Heart right ventricle (tissue), 16 donors: Measurements from ENCODE around the gene PARP6. TPM values are rescaled to one million over a fixed set of nuclear protein-coding genes. Genes with fewer than 3 reads are reported as not detected.
A peak's percentile ranks its signal among the peaks of the same experiment; 100 is the strongest.

Experiments used
- ATAC-seq, 8 donors: fragments of 200-7000 bp; cut with Tn5 transposase; one replicate each; pipeline ENCODE4 v1.9.1; 2020; ENCODE audit warnings: mild to moderate bottlenecking in 8 of 8, moderate library complexity in 8 of 8, moderate number of reproducible peaks in 1 of 8
- DNase-seq, 2 donors: peaks; one replicate each; pipeline ENCODE4 v3.0.0-alpha.2; 2020
- H3K27ac ChIP-seq, 10 donors: fragments of 200-600 bp; sonication (generic) in 2 of 10; one replicate each; pipeline versions ENCODE4 v1.5.0 to v1.8.0; 2020 to 2022; ENCODE audit warnings: mild to moderate bottlenecking in 3 of 10
- H3K27me3 ChIP-seq, 7 donors: fragments of 200-600 bp; one replicate each; pipeline ENCODE4 v1.8.0; 2021 to 2022; ENCODE audit warnings: mild to moderate bottlenecking in 2 of 7
- H3K36me3 ChIP-seq, 9 donors: fragments of 200-600 bp; sonication (generic) in 1 of 9; one replicate each; pipeline versions ENCODE4 v1.5.0 to v1.8.0; 2020 to 2022; ENCODE audit warnings: mild to moderate bottlenecking in 2 of 9
- H3K4me1 ChIP-seq, 9 donors: fragments of 200-600 bp; sonication (generic) in 1 of 9; one replicate each; pipeline versions ENCODE4 v1.5.0 to v1.8.0; 2020 to 2022; ENCODE audit warnings: mild to moderate bottlenecking in 4 of 9
- H3K4me3 ChIP-seq, 10 donors: fragments of 200-600 bp; sonication (generic) in 2 of 10; one replicate each; pipeline versions ENCODE4 v1.5.0 to v1.8.0; 2020 to 2022; ENCODE audit warnings: mild to moderate bottlenecking in 7 of 10, moderate library complexity in 2 of 10
- H3K9me3 ChIP-seq, 11 donors: fragments of 200-600 bp in 10 of 11; sonication (generic) in 2 of 11; one replicate each; pipeline versions ENCODE4 v1.5.0 to v1.8.0; 2013 to 2022; ENCODE audit warnings: mild to moderate bottlenecking in 2 of 11, control low read depth in 1 of 11, moderate library complexity in 1 of 11
- WGBS, 2 donors: extraction: QIAGEN DNeasy Blood & Tissue Kit; methylation state at CpG; one replicate each; pipeline ENCODE4 v1.1.7; 2013; ENCODE audit warnings: inconsistent platforms in 1 of 2; 5-methylcytosine and 5-hydroxymethylcytosine counted together
- intact Hi-C, 10 donors: fragments of 100-400 bp; cut with DNase I; formaldehyde crosslinking; loops; one replicate each; pipeline versions ENCODE4 v1.11.1 to v1.14.2; 2022
- polyA plus RNA-seq, 2 donors: library from polyadenylated mRNA; stranded (reverse); fragments of 200-250 nt; gene quantifications; one replicate each; pipeline ENCODE4 v1.2.3, GENCODE V29; 2013
- total RNA-seq, 10 donors: library from RNA; stranded (reverse); fragmentation: NEBNext Ultra II Directional in 3 of 10; extraction: Animal tissue kit (Norgen Biotek cat#: 25700) in 3 of 10; gene quantifications; one replicate each; pipeline versions ENCODE4 v1.2.1 to v1.2.4, GENCODE V29; 2021 to 2023
- TF ChIP-seq, protein P1 (sequence below), 9 donors: fragments of 200-600 bp; sonication (generic) in 2 of 9; IDR thresholded peaks; one replicate each; pipeline versions ENCODE4 v1.5.0 to v1.8.0; 2021 to 2022; ENCODE audit warnings: antibody characterized with exemption in 9 of 9, mild to moderate bottlenecking in 5 of 9, moderate library complexity in 1 of 9
- donor health status: Arrhythmogenic right ventricular cardiomyopathy.
- donor health status: ischemic (EF 13 %, LVEDD 7.1; RV severe dilation, severe dysfunction).
- donor health status: healthy with polysubstance abuse.
- donor health status: DM: no; HTN: yes; CAD: no.
- donor health status: DM: no; HTN: no; CAD: no.
- donor health status: ischemic (EF 25% LVEDD 6.9; RV normal size, moderate dysfunction).
- donor health status: ischemic (EF 25% LVEDD 5.7; RV mildly dilated, moderate dysfunction).
- donor health status: healthy.
- donor health status: DM: yes; HTN: yes; CAD: no.
- donor health status: Ischemic cardiomyopathy.
- donor health status: ischemic (EF 35%, LVEDD 5.7; RV mildly dilated, moderate dysfunction).
- donor health status: nonischemic (EF 11% LVEDD 7.7; RV severe dilation, severe dysfunction).
- donor health status: DM: yes; HTN: yes; CAD: no.
- donor health status: PGD.
- donor health status: ischemic (EF 29% LVEDD 5.4; RV normal size, mild dysfunction).
- donor health status: nonischemic (EF 23%, LVEDD 6.1; RV moderate dilation, normal function).

The PARP6 gene
- total and polyA plus RNA-seq, 12 donors, result 28.2 to 113 (median 37.6) TPM

DNA sequence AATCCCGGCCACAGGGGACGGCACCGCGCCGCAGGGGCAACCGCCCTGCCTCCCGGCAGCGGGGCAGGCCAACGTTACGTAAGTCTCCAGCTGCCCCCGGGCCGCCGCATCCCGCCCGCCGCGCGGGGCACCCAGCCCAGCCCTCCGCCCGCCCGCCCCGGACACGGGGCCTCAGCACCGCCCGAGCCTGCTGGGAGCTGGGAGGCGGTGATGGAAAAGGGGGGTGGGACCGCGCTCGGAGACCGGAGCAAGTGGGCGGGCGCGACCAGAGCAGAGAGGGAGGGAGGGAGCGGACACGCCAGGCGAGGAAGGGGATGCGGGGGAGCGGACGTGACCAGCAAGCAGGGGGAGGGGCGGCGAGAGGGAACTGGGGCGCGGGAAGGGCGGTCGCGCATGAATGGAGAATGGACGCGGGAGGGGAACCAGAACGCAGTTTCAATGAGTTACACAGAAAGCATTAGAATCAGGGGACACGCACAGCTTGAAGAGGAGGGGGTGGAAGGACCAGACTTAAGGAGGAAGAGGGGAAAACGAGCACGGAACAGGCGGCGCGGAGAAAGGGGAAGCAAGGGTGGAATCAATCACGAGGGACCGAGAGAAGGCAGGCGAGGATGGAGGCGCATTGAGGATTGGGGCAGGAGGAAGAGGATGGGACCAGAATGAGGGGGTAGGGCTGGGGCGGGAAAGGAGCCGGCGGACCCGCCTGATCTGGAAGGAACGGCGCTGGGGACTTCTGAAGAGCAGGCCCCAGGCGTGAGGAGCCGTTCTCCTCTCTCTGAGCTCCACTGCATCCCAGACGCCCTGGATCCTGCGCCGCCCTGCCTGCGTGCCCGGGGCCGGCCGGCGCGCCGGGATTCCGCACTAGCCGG, 41.9 kb downstream of the PARP6 start:
- Histone ChIP-seq H3K4me3 (peak overlapping the region; percentile 48 to 99 (median 86)), H3K4me1 (peaks cover 20 to 61% (median 54%) of the 10 kb centered on the region in 9 donors), H3K9me3 (no peaks in the 10 kb centered on the region), H3K27me3 (no peaks in the 10 kb centered on the region), H3K27ac (peak overlapping the region; percentile 92 to 100 (median 98)), H3K36me3 (peaks cover 0 to 7% (median 0%) of the 10 kb centered on the region in 9 donors)
- intact Hi-C loops, result loop anchor here in 6 of 10 donors (1.0 to 5.0 kb wide), 7 partner anchors 27 to 42 kb away; partner anchors contain the start of genes PARP6 (in 4 of the 6) and GRAMD2A (in 2 of the 6)
- TF ChIP-seq, protein P1, sequence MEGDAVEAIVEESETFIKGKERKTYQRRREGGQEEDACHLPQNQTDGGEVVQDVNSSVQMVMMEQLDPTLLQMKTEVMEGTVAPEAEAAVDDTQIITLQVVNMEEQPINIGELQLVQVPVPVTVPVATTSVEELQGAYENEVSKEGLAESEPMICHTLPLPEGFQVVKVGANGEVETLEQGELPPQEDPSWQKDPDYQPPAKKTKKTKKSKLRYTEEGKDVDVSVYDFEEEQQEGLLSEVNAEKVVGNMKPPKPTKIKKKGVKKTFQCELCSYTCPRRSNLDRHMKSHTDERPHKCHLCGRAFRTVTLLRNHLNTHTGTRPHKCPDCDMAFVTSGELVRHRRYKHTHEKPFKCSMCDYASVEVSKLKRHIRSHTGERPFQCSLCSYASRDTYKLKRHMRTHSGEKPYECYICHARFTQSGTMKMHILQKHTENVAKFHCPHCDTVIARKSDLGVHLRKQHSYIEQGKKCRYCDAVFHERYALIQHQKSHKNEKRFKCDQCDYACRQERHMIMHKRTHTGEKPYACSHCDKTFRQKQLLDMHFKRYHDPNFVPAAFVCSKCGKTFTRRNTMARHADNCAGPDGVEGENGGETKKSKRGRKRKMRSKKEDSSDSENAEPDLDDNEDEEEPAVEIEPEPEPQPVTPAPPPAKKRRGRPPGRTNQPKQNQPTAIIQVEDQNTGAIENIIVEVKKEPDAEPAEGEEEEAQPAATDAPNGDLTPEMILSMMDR (IDR thresholded peaks at IDR 0.05), result peak in 1 of 9 donors; percentile 26
- peak; percentile 94 to 95 for DNase-seq
- 0 to 1% methylated on average over 79 of the region's 79 CpGs for WGBS, 2 donors
- ATAC-seq, result peak; percentile 83 to 90 (median 85)

DNA sequence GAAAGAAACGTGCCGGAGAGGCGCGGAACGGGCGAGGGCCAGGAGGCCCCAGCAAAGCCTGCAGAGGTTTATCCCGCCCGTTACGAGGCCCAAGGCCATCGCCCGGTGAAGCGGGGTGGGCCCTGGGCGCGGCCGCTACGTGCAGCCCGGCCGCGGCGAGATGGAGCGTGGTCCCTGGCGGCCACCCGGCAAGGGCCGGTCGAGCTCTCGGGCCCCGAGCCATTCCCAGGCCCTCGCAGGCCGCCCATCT, 42.5 kb downstream of the PARP6 start:
- 0% methylated on average over 29 of the region's 29 CpGs for WGBS, 2 donors
- ATAC-seq, result peak in 2 of 8 donors; percentile 0
- intact Hi-C loops, result loop anchor here in 5 of 10 donors (1.0 to 5.0 kb wide), 5 partner anchors 27 to 43 kb away; partner anchors contain the start of genes PARP6 (in 3 of the 5) and GRAMD2A (in 2 of the 5)
- no peaks in the 10 kb centered on the region for H3K9me3 ChIP-seq
- peak overlapping the region; percentile 48 to 99 (median 86) for H3K4me3 ChIP-seq
- H3K4me1 ChIP-seq, result peaks cover 20 to 66% (median 55%) of the 10 kb centered on the region in 9 donors
- DNase-seq, result no peak
- TF ChIP-seq, protein P1 (IDR thresholded peaks at IDR 0.05), result no peak
- peak overlapping the region; percentile 92 to 100 (median 98) for H3K27ac ChIP-seq
- H3K36me3 ChIP-seq, result peaks cover 0 to 13% (median 0%) of the 10 kb centered on the region in 9 donors
- no peaks in the 10 kb centered on the region for H3K27me3 ChIP-seq

DNA sequence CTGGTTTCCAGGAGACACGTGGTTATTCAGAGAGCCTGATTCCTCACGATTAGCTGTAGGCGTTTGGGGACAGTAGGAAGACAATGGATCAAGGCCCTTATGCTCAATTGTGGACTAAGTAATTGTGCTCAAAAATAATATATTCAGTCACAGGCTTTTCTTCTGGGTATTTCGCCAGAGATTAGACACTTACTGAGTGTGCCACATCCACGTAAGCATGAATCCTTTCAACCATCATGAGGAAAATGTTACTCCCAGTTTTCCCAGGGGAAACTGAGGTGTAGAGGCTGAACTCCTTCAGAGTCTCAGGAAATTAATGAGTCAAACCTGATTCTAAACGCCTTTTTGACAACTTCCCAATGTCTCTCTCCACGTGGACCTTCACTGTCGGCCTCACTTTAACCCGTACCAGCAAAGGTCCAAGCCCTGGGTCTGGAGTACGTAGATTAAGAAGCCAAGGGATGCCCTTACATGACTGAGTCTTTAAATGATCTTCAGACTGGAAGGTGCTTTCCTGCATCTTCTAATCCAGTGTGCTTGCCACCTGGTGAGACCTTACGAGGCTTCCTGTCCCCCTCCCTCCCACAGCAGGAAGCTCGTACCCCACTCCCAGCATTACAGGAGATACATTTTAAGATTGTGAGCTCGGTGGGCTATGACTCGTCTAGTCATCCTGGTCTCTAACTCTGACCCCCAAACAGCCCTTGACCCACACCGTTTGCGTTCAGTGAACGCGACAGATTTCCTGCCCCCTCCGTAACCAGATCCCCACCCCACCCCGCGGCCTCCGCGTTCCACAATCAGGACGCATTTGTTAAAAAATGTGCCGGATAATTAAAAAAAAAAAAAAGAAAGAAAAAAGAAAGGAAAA, 43.0 kb downstream of the PARP6 start:
- Histone ChIP-seq H3K36me3 (peaks cover 0 to 19% (median 0%) of the 10 kb centered on the region in 9 donors), H3K27me3 (no peaks in the 10 kb centered on the region), H3K4me1 (peaks cover 20 to 70% (median 55%) of the 10 kb centered on the region in 9 donors), H3K9me3 (no peaks in the 10 kb centered on the region), H3K4me3 (peak overlapping the region; percentile 48 to 99 (median 86)), H3K27ac (peak overlapping the region; percentile 92 to 100 (median 98))
- DNase-seq (no peak), ATAC-seq (no peak)
- intact Hi-C loops, result no loop called here
- 5% methylated on average over 24 to 25 of the region's 25 CpGs for WGBS, 2 donors
- TF ChIP-seq, protein P1 (IDR thresholded peaks at IDR 0.05), result no peak

DNA sequence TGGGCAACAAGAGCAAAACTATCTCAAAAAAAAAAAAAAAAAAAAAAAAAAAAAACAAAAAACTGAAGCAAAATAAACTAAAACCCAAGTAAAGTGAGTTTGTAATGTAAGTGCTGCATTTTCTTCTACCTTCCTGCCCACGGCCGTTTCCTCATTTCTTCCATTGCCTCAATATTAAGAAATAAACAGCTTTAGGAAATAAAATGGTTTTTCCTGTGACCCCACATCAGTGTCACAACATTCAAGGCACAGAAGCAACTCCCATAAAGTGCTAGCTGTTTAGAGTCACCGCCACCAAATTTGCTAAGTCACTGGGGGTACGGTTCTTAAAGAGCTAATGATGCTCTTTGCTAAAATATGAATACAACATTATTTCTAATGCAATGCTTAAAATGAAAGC, 44.6 kb downstream of the PARP6 start:
- no peaks in the 10 kb centered on the region for H3K27me3 ChIP-seq
- no peaks in the 10 kb centered on the region for H3K9me3 ChIP-seq
- 52 to 60% methylated on average over 4 of the region's 4 CpGs for whole genome bisulfite sequencing, 2 donors
- no peak for ATAC-seq
- peaks cover 0 to 34% (median 0%) of the 10 kb centered on the region in 9 donors for H3K36me3 ChIP-seq
- intact Hi-C loops, result loop anchor here in 1 of 10 donors (2.0 kb wide), 1 partner anchor 25 kb away; no protein-coding TSS in a partner anchor
- H3K4me3 ChIP-seq, result peak overlapping the region in 5 of 10 donors; percentile 86 to 99 (median 98)
- peak overlapping the region in 9 of 10 donors; percentile 92 to 100 (median 99) for H3K27ac ChIP-seq
- TF ChIP-seq, protein P1 (IDR thresholded peaks at IDR 0.05), result no peak
- peaks cover 20 to 77% (median 58%) of the 10 kb centered on the region in 9 donors for H3K4me1 ChIP-seq
- DNase-seq, result no peak
